ENCODE results near the gene SMIM30. TPM values are rescaled to one million over a fixed set of nuclear protein-coding genes. Genes with fewer than 3 reads are reported as not detected.

The SMIM30 gene
- total RNA-seq, 1 donor from 2014 or later, result 52.9 TPM

DNA sequence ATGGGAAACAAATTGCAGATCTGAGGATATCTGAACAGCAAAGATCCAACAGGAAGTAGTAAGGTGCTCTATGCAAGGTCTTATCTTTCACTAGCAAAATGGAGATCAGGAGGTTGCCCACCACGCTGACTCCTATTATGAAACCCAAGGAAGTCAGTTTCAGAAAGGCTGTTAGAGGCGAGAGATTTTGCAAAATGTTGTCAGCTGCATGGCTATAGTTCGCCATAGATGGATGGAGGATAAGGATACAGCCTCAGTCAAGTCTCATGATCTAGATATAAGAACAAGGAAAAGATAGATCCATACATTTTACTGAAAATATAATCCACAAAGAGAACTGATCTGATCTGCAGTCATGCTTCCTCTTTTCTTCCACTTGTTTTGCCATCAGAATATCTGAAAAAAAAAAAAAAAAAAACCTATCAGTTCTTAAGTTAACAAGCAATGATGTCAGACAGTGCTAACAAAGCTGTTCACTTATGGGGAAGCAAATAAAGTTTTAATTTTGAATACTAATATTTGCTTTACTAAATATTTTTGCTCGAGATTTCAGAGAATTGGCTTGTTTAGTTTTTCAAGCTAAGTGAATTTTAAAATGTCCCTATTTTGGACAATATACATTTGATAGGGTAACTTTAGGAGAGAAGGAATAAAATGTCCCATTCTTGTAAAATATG lies 33.7 kb downstream of the SMIM30 start:
- FAIRE-seq, result no peak
- Histone ChIP-seq H3K27ac (ENCODE audit: low read depth, low read length) (no peak overlapping the region), H3K36me3 (ENCODE audit: insufficient read depth, low read length) (no peaks in the 10 kb centered on the region), H3K4me1 (ENCODE audit: insufficient read depth, low read length) (peaks cover 8% of the 10 kb centered on the region), H3K9me3 (ENCODE audit: insufficient read depth, low read depth, low read length) (no peaks in the 10 kb centered on the region), H3K4me2 (ENCODE audit: low read length) (no peak overlapping the region), H4K20me1 (ENCODE audit: insufficient read depth, low read length) (no peaks in the 10 kb centered on the region), H3K79me2 (ENCODE audit: insufficient read depth, low read length) (no peaks in the 10 kb centered on the region), H2AFZ (ENCODE audit: low read depth, low read length) (no peak overlapping the region), H3K9ac (ENCODE audit: low read length) (no peak overlapping the region), H3K4me3 (ENCODE audit: insufficient read depth, low read depth, low read length) (no peak overlapping the region), H3K27me3 (ENCODE audit: insufficient read depth, low read length) (no peaks in the 10 kb centered on the region)
- peaks cover 1% of the 10 kb centered on the region for H3K4me1 Mint-ChIP-seq (ENCODE audit: low read depth, unreplicated experiment)
- H3K27me3 Mint-ChIP-seq (ENCODE audit: low read depth, unreplicated experiment), result peaks cover 6% of the 10 kb centered on the region
- no peaks in the 10 kb centered on the region for H3K36me3 Mint-ChIP-seq (ENCODE audit: low read depth, unreplicated experiment)
- H3K27ac Mint-ChIP-seq (ENCODE audit: unreplicated experiment), result no peak overlapping the region
- H3K4me3 Mint-ChIP-seq (ENCODE audit: unreplicated experiment), result no peak overlapping the region
- H3K9me3 Mint-ChIP-seq (ENCODE audit: unreplicated experiment), result peaks cover under 1% of the 10 kb centered on the region
- DNase-seq (ENCODE audit: low read depth), result no peak
- no peak for TF ChIP-seq EZH2 (IDR thresholded peaks at IDR 0.05; ENCODE audit: insufficient read depth, low read length)
- TF ChIP-seq, protein P1, sequence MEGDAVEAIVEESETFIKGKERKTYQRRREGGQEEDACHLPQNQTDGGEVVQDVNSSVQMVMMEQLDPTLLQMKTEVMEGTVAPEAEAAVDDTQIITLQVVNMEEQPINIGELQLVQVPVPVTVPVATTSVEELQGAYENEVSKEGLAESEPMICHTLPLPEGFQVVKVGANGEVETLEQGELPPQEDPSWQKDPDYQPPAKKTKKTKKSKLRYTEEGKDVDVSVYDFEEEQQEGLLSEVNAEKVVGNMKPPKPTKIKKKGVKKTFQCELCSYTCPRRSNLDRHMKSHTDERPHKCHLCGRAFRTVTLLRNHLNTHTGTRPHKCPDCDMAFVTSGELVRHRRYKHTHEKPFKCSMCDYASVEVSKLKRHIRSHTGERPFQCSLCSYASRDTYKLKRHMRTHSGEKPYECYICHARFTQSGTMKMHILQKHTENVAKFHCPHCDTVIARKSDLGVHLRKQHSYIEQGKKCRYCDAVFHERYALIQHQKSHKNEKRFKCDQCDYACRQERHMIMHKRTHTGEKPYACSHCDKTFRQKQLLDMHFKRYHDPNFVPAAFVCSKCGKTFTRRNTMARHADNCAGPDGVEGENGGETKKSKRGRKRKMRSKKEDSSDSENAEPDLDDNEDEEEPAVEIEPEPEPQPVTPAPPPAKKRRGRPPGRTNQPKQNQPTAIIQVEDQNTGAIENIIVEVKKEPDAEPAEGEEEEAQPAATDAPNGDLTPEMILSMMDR (IDR thresholded peaks at IDR 0.05; ENCODE audit: insufficient read depth, low read depth, low read length), result no peak

DNA sequence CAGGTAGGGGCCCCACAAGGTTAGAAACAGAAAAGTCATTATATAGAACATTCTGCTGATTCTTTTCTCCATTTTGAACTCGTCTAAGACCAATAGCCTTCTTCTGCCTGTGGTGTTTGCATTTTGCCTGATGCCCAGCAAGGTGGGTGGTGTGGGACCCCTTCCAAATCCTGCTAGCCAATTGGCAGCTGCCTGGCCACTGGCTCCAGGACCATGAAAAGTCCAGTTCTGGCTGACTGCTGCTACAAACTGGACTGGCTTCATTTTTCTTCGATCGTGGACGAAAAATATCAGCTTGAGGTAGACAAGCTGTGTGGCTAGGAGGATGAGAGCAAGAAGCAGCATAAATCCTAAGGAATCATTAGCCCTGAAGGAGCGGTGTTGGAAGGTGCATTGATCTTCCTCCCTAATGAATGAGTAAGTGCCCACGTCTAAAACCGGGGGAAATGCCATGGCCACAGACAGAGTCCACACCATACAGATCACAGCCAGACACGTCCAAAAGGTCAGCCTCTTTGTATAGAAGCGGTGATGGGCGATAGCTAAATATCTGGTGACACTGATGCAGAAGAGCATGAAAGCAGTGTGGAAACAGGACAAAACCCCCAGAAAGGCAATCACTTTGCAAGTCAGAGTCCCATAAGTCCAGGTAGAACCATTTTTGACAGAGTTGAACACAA lies 34.4 kb downstream of the SMIM30 start:
- no peak overlapping the region for H3K4me3 ChIP-seq (ENCODE audit: insufficient read depth, low read depth, low read length)
- no peaks in the 10 kb centered on the region for H3K36me3 Mint-ChIP-seq (ENCODE audit: low read depth, unreplicated experiment)
- TF ChIP-seq, protein P1 (IDR thresholded peaks at IDR 0.05; ENCODE audit: insufficient read depth, low read depth, low read length), result no peak
- no peak for TF ChIP-seq EZH2 (IDR thresholded peaks at IDR 0.05; ENCODE audit: insufficient read depth, low read length)
- H4K20me1 ChIP-seq (ENCODE audit: insufficient read depth, low read length), result no peaks in the 10 kb centered on the region
- H3K4me1 ChIP-seq (ENCODE audit: insufficient read depth, low read length), result peaks cover 8% of the 10 kb centered on the region
- H3K36me3 ChIP-seq (ENCODE audit: insufficient read depth, low read length), result no peaks in the 10 kb centered on the region
- H3K4me3 Mint-ChIP-seq (ENCODE audit: unreplicated experiment), result no peak overlapping the region
- H3K9me3 Mint-ChIP-seq (ENCODE audit: unreplicated experiment), result no peaks in the 10 kb centered on the region
- H3K27ac Mint-ChIP-seq (ENCODE audit: unreplicated experiment), result no peak overlapping the region
- H3K27me3 Mint-ChIP-seq (ENCODE audit: low read depth, unreplicated experiment), result peaks cover 7% of the 10 kb centered on the region
- H3K9ac ChIP-seq (ENCODE audit: low read length), result no peak overlapping the region
- H2AFZ ChIP-seq (ENCODE audit: low read depth, low read length), result no peak overlapping the region
- no peak overlapping the region for H3K27ac ChIP-seq (ENCODE audit: low read depth, low read length)
- no peaks in the 10 kb centered on the region for H3K79me2 ChIP-seq (ENCODE audit: insufficient read depth, low read length)
- FAIRE-seq, result no peak
- H3K4me2 ChIP-seq (ENCODE audit: low read length), result no peak overlapping the region
- peaks cover 1% of the 10 kb centered on the region for H3K4me1 Mint-ChIP-seq (ENCODE audit: low read depth, unreplicated experiment)
- no peak for DNase-seq (ENCODE audit: low read depth)
- H3K27me3 ChIP-seq (ENCODE audit: insufficient read depth, low read length), result no peaks in the 10 kb centered on the region
- no peaks in the 10 kb centered on the region for H3K9me3 ChIP-seq (ENCODE audit: insufficient read depth, low read depth, low read length)

Data from astrocyte (in vitro differentiated cells and primary cell).